NB4 (cell line): ENCODE results near the gene TM4SF4.

Experiments used
- CTCF ChIP-seq: IDR thresholded peaks from one replicate; pipeline ENCODE4 v1.5.1; 2012; ENCODE audit warnings: low read depth, low read length
- MAX ChIP-seq: IDR thresholded peaks from 2 replicates; pipeline ENCODE4 v1.6.1; 2011; ENCODE audit warnings: low read depth, low read length
- POLR2A ChIP-seq: IDR thresholded peaks from 2 replicates; pipeline ENCODE4 v1.6.1; 2011; ENCODE audit warnings: mild to moderate bottlenecking; ENCODE audit not compliant: insufficient read length; ENCODE audit errors: extremely low read depth

- TF ChIP-seq CTCF (no peak), POLR2A (no peak), MAX (no peak)
These were observed 45.4 kb downstream of the TM4SF4 start for GRCh38 chr3:149519912-149520311.
